HepG2 (cell line): Measurements from ENCODE around the gene STK38L. TPM values are rescaled to one million over a fixed set of nuclear protein-coding genes. Genes with fewer than 3 reads are reported as not detected.
A peak's percentile ranks its signal among the peaks of the same experiment; 100 is the strongest.

Experiments used
- ATM ChIP-seq: fragments of 450-650 bp; IDR thresholded peaks from 2 replicates; pipeline ENCODE4 v1.7.1; 2017; ENCODE audit warnings: mild to moderate bottlenecking, borderline replicate concordance
- HNRNPUL1 ChIP-seq: fragments of 200-400 bp; formaldehyde crosslinking; IDR thresholded peaks from 2 replicates; pipeline ENCODE4 v1.6.1; 2017; ENCODE audit warnings: low read depth, mild to moderate bottlenecking, low read length, moderate library complexity
- ZNF747 ChIP-seq: sonication (generic); formaldehyde crosslinking; IDR thresholded peaks from 2 replicates; pipeline ENCODE4 v1.8.1; 2023; ENCODE audit warnings: missing genetic modification reagents, mild to moderate bottlenecking, borderline replicate concordance
- ZNF775 ChIP-seq: sonication (generic); formaldehyde crosslinking; IDR thresholded peaks from 2 replicates; pipeline ENCODE4 v1.4.0; 2020; ENCODE audit warnings: missing genetic modification reagents, mild to moderate bottlenecking, moderate library complexity, borderline replicate concordance
- ZZZ3 ChIP-seq: sonication (generic); formaldehyde crosslinking; IDR thresholded peaks from 2 replicates; pipeline ENCODE4 v1.4.0; 2020; ENCODE audit warnings: missing genetic modification reagents, mild to moderate bottlenecking, borderline replicate concordance
- polyA plus RNA-seq, 8 experiments: library from polyadenylated mRNA; depleted of rRNA in 3 of 8; stranded (reverse) in 7 of 8; unstranded in 1 of 8; fragments of >200 nt; fragmentation: Illumina TruSeq in 4 of 8; extraction: Trizol in 4 of 8; gene quantifications; 2 replicates each; pipeline versions ENCODE4 v1.2.1 to v1.2.3, GENCODE V29; 2011 to 2016; ENCODE audit warnings: low read depth in 4 of 8, missing spikeins in 1 of 8, mixed read lengths in 1 of 8; ENCODE audit not compliant: insufficient read depth in 1 of 8
- total RNA-seq, 5 experiments: library from RNA; depleted of rRNA; stranded (reverse); fragments of >200 nt; fragmentation: Illumina TruSeq; extraction: Trizol; gene quantifications; 2 replicates each; pipeline ENCODE4 v1.2.3, GENCODE V29; 2016; ENCODE audit warnings: low read depth in 1 of 5
- TF ChIP-seq, protein P1 (sequence below): sonication (generic); formaldehyde crosslinking; IDR thresholded peaks from 2 replicates; pipeline ENCODE4 v1.5.0; 2020; ENCODE audit warnings: mild to moderate bottlenecking, missing genetic modification reagents
- TF ChIP-seq, protein P2 (sequence below): sonication (generic); formaldehyde crosslinking; IDR thresholded peaks from 2 replicates; pipeline ENCODE4 v1.5.1; 2020; ENCODE audit warnings: mild to moderate bottlenecking, missing genetic modification reagents, borderline replicate concordance
- TF ChIP-seq, protein P3 (sequence below): sonication (generic); formaldehyde crosslinking; IDR thresholded peaks from 2 replicates; pipeline ENCODE4 v1.4.0; 2020; ENCODE audit warnings: mild to moderate bottlenecking, missing genetic modification reagents
- TF ChIP-seq, protein P4 (sequence below): sonication (generic); formaldehyde crosslinking; IDR thresholded peaks from 2 replicates; pipeline ENCODE4 v1.8.0; 2022; ENCODE audit warnings: missing genetic modification reagents, low read depth, mild to moderate bottlenecking, borderline replicate concordance

Gene STK38L
- total and polyA plus RNA-seq, 2 of the 13 experiments (the other 11 are each of a cell fraction or from before 2014, with no cell fraction given): 6.1 to 26.4 TPM

DNA sequence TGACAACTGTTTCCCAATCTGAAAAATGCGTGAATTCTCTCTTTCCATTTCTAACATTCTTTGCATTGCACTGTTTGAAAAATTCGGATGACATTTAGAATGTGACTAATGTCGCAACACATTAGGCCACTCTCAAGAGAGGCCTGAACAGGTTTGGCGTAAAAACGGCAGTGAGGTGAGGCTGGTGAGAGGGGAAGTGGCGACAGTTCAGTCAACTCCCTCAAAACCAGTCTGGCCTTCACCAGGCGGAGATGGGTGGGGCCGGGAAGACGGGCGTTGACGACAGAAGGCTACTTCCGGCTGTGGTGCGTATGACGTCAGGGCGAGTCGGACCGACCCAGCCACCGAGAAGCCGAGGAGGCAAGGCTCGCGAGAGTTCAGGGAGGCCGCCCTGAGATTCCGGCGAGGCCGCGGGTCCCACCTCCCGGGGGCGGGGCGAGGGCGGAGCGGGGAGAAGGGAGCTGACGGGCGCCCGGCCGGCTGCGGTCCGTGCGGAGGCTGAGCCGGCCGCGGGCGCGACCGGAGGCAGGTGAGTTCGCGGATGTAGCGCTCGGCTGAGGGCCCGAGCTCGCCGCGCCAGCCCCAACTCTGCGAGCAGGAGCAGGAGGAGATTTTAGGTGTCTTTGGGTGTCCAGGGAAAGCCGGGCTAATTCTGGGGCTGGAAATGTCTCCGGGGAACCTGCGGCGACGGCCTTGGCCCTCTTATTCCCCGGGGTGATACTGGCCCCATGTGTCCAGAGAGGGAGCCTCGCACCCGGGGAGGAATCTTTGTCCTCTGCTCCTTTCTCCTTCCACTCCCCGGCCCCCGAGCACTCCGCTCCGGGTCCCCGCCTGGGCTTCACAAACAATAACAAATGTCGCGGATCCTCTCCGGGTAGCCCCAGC lies at the start of gene STK38L (continued):
- TF ChIP-seq, protein P1, sequence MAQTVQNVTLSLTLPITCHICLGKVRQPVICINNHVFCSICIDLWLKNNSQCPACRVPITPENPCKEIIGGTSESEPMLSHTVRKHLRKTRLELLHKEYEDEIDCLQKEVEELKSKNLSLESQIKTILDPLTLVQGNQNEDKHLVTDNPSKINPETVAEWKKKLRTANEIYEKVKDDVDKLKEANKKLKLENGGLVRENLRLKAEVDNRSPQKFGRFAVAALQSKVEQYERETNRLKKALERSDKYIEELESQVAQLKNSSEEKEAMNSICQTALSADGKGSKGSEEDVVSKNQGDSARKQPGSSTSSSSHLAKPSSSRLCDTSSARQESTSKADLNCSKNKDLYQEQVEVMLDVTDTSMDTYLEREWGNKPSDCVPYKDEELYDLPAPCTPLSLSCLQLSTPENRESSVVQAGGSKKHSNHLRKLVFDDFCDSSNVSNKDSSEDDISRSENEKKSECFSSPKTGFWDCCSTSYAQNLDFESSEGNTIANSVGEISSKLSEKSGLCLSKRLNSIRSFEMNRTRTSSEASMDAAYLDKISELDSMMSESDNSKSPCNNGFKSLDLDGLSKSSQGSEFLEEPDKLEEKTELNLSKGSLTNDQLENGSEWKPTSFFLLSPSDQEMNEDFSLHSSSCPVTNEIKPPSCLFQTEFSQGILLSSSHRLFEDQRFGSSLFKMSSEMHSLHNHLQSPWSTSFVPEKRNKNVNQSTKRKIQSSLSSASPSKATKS (CRISPR knock-in tag): no peak
- TF ChIP-seq HNRNPUL1: no peak
- peak; percentile 18; the same call in 1 of the 2 replicates for TF ChIP-seq ZNF747
- peak; percentile 60; the same call in 1 of the 2 replicates for TF ChIP-seq ZZZ3 (CRISPR knock-in tag)
- no peak for TF ChIP-seq ZNF775 (CRISPR knock-in tag)
- TF ChIP-seq, protein P2, sequence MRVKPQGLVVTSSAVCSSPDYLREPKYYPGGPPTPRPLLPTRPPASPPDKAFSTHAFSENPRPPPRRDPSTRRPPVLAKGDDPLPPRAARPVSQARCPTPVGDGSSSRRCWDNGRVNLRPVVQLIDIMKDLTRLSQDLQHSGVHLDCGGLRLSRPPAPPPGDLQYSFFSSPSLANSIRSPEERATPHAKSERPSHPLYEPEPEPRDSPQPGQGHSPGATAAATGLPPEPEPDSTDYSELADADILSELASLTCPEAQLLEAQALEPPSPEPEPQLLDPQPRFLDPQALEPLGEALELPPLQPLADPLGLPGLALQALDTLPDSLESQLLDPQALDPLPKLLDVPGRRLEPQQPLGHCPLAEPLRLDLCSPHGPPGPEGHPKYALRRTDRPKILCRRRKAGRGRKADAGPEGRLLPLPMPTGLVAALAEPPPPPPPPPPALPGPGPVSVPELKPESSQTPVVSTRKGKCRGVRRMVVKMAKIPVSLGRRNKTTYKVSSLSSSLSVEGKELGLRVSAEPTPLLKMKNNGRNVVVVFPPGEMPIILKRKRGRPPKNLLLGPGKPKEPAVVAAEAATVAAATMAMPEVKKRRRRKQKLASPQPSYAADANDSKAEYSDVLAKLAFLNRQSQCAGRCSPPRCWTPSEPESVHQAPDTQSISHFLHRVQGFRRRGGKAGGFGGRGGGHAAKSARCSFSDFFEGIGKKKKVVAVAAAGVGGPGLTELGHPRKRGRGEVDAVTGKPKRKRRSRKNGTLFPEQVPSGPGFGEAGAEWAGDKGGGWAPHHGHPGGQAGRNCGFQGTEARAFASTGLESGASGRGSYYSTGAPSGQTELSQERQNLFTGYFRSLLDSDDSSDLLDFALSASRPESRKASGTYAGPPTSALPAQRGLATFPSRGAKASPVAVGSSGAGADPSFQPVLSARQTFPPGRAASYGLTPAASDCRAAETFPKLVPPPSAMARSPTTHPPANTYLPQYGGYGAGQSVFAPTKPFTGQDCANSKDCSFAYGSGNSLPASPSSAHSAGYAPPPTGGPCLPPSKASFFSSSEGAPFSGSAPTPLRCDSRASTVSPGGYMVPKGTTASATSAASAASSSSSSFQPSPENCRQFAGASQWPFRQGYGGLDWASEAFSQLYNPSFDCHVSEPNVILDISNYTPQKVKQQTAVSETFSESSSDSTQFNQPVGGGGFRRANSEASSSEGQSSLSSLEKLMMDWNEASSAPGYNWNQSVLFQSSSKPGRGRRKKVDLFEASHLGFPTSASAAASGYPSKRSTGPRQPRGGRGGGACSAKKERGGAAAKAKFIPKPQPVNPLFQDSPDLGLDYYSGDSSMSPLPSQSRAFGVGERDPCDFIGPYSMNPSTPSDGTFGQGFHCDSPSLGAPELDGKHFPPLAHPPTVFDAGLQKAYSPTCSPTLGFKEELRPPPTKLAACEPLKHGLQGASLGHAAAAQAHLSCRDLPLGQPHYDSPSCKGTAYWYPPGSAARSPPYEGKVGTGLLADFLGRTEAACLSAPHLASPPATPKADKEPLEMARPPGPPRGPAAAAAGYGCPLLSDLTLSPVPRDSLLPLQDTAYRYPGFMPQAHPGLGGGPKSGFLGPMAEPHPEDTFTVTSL (CRISPR knock-in tag): no peak
- TF ChIP-seq, protein P3, sequence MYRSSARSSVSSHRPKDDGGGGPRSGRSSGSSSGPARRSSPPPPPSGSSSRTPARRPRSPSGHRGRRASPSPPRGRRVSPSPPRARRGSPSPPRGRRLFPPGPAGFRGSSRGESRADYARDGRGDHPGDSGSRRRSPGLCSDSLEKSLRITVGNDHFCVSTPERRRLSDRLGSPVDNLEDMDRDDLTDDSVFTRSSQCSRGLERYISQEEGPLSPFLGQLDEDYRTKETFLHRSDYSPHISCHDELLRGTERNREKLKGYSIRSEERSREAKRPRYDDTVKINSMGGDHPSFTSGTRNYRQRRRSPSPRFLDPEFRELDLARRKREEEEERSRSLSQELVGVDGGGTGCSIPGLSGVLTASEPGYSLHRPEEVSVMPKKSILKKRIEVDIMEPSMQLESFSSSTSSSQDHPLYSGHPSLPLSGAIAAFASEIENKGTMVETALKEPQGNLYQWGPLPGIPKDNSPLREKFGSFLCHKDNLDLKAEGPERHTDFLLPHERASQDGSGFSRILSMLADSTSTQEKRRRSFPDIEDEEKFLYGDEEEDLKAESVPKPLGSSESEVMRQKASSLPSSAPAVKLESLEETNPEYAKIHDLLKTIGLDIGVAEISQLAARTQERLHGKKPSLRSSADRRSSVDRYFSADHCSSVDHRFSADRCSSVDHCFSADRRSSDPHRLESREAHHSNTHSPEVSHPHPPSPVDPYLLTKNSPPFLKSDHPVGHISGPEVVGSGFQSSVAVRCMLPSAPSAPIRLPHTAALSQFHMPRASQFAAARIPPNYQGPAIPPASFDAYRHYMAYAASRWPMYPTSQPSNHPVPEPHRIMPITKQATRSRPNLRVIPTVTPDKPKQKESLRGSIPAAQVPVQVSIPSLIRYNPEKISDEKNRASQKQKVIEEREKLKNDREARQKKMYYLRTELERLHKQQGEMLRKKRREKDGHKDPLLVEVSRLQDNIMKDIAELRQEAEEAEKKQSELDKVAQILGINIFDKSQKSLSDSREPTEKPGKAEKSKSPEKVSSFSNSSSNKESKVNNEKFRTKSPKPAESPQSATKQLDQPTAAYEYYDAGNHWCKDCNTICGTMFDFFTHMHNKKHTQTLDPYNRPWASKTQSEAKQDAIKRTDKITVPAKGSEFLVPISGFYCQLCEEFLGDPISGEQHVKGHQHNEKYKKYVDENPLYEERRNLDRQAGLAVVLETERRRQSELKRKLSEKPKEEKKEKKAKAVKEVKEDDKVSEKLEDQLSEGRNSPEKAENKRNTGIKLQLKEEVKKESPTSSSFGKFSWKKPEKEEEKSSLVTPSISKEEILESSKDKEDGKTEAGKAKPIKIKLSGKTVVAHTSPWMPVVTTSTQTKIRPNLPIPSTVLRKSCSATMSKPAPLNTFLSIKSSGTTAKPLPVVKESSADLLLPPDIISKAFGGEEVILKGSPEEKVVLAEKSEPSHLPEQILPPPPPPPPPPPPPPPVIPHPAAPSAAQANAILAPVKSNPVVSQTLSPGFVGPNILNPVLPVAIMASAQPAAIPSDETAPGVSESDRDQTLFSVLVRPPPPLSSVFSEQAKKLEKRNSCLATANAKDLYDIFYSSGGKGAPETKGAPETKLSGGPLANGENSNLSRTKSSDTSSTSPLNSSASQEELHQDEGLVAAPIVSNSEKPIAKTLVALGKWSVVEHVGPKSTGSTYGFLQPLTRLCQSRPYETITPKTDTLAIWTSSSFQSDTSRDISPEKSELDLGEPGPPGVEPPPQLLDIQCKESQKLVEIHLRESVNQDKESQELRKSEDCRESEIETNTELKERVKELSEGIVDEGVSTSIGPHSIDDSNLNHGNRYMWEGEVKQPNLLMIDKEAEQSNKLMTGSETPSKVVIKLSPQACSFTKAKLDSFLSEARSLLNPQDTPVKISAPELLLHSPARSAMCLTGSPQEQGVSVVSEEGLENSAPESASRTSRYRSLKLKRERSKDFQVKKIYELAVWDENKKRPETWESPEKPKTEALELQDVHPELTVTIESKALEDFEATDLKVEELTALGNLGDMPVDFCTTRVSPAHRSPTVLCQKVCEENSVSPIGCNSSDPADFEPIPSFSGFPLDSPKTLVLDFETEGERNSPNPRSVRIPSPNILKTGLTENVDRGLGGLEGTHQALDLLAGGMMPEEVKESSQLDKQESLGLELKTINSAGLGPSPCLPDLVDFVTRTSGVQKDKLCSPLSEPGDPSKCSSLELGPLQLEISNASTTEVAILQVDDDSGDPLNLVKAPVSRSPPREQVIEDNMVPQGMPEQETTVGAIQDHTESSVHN: no peak
- TF ChIP-seq, protein P4, sequence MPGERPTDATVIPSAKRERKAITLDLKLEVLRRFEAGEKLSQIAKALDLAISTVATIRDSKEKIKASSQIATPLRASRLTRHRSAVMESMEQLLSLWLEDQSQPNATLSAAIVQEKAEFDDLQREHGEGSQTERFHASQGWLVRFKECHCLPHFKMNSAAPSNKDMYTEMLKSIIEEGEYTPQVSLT: peak; percentile 18; the same call in 1 of the 2 replicates
- no peak for TF ChIP-seq ATM
